Middle frontal gyrus (tissue), 1 donor: ENCODE data around the gene KIF9.
"Not testable (repeated sequence)": the region's sequence is repeated elsewhere in the genome, so short reads cannot be mapped to it uniquely, and the experiment has no call there.

Source experiments
- DNase-seq: peaks from one replicate; pipeline ENCODE4 v3.0.0-alpha.2; 2015; ENCODE audit warnings: low spot score; ENCODE audit errors: extremely low spot score

KIF9 gene

DNA sequence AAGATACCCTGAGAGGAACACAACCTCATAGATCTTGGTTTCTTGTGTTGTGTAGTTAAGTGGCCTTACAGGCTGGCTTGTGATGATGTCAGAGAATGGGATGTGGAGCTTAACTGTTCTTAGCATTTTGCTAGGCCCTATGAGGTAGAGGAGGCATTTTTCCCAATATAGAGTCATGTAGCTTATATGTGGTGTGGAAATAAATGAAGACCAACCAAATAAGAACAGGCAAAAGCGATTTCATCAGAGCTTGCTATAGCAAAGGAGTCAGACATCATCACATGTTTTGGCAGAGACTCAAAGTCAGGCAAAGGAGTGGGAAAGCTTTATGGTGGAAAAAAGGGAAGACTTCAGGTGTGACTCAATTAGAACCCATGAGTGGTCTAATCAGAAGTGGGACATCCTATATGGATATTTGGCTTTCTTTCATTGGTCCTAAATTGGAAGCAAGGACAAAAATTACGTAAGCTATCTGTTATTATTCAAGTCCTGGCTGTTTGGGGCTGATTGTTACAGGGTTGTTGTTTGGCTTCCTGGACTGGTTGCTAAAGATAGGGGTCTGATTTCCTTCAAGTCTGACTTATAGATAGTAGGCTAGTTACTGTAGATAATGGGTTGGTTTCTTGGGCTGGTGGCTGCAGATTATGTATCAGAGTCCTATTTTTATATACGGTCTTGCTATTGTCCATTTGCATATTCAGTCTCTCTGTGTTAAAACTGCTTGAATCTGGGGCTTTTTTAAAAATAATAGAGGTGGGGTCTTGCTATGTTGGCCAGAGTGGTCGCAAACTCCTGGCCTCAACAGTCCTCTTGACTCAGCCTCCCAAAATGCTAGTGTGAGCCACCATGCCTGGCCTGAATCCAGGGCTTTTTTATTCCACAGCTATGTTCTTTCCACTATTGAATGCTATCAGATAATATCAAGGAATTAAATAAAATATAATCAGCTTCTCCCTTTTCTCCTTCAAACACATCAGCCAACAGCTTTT, 88.4 kb downstream of the KIF9 start:
- DNase-seq: no peak

DNA sequence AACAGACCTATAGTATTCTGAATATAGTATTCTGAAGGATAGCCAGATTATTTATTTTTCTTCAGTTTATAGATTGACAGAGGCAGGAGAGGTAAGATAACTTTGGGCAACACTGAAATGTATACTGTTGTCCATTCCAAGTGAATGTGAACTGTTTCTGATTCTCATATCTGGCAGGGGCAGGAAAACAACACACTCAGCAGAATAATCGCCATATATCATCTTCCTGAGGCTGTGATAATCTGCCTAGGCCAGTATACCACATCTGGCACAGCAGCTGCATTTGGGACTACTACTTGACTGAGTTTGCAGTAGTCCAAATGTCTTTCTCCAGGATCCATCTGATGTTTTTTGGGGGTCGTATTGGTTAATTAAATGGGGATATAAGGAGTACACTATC, 96.3 kb downstream of the KIF9 start:
- no peak for DNase-seq

DNA sequence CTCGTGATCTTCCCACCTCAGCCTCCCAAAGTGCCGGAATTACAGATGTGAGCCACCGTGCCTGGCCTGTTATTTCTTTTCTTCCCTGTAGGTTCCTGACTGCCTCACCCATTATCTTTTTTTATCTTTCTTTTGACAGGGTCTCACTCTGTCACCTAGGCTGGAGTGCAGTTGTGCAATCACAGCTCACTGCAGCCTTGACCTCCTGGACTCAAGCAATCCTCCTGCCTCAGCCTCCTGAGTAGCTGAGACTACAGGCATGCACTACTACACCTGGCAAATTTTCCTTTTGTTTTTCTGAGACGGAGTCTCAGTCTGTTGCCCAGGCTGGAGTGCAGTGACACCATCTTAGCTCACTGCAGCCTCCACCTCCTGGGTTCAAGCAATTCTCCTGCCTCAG, 100.9 kb downstream of the KIF9 start:
- DNase-seq: not testable (repeated sequence)

DNA sequence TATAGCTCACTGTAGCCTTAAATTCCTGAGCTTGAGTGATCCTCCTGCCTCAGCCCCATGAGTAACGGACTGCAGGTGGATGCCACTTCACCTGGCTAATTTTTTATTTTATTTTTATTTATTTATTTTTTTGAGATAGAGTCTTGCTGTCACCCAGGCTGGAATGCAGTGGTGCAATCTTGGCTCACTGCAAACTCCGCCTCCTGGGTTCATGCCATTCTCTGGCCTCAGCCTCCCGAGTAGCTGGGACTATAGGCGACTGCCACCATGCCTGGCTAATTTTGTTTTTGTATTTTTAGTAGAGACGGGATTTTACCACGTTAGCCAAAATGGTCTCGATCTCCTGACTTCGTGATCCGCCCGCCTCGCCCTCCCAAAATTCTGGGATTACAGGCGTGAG, 102.6 kb downstream of the KIF9 start:
- not testable (repeated sequence) for DNase-seq
